Measurements from ENCODE around the gene BCL3. TPM values are rescaled to one million over a fixed set of nuclear protein-coding genes. Genes with fewer than 3 reads are reported as not detected.
A peak's percentile ranks its signal among the peaks of the same experiment; 100 is the strongest.

Gene BCL3
- total and polyA plus RNA-seq, 2 of the 13 experiments (the other 11 are each of a cell fraction or from before 2014, with no cell fraction given) = 2.3 to 4.0 TPM

DNA sequence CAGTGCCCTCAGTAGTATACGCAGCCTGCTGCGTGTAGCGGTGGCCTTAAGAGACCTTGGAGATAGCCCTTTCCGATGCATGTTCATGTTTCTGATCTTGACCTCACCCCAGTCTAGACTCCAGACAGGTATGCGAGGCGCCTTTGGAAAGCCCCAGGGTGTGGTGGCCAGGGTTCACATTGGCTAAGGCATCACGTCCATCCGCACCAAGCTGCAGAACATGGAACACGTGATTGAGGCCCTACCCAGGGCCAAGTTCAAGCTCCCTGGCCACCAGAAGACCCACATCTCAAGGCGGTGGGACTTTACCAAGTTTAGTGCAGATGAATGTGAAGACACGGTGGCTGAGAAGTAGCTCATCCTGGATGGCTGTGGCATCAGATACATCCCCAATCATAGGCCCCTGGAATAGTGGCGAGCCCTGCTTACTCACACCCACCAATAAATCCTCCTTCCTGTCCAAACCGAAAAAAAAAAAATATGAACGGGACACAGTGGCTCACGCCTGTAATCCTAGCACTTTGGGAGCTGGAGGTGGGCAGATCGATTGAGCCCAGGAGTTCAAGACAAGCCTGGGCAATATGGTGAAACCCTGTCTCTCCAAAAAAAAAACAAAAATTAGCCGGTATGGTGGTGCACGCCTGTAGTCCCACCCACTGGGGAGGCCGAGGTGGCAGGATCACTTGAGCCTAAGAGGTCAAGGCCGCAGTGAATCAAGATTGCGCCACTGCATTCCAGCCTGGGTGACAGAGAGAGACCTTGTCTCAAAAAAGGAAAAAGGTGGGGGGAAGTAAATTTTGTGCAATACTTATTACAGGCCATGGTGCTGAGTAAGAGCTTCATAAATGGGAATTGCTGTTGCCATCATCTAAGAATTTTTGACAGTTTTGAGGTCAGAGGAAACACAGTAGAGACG lies 16.8 kb downstream of the BCL3 start (continued):
- TF ChIP-seq ZNF337 (CRISPR knock-in tag; IDR thresholded peaks at IDR 0.05; ENCODE audit: borderline replicate concordance, low read depth) (no peak), JDP2 (CRISPR knock-in tag; IDR thresholded peaks at IDR 0.05; ENCODE audit: borderline replicate concordance) (no peak), KMT2B (CRISPR knock-in tag; IDR thresholded peaks at IDR 0.05) (no peak), SRSF4 (IDR thresholded peaks at IDR 0.05; ENCODE audit: low read depth, low read length, poor library complexity, severe bottlenecking) (no peak), ZNF331 (CRISPR knock-in tag; IDR thresholded peaks at IDR 0.05) (peak; percentile 79), LCORL (IDR thresholded peaks at IDR 0.05) (peak; percentile 94), LCORL (CRISPR knock-in tag; IDR thresholded peaks at IDR 0.05) (peak; percentile 91), SPEN (CRISPR knock-in tag; IDR thresholded peaks at IDR 0.05; ENCODE audit: low read depth) (no peak), ZNF605 (CRISPR knock-in tag; IDR thresholded peaks at IDR 0.05) (no peak), ZNF746 (CRISPR knock-in tag; IDR thresholded peaks at IDR 0.05) (0 out of 2 replicates have a peak, but pooled peaks have one; percentile 51), GATAD2A (CRISPR knock-in tag; IDR thresholded peaks at IDR 0.05) (peak; percentile 87), ZSCAN21 (CRISPR knock-in tag; IDR thresholded peaks at IDR 0.05; ENCODE audit: borderline replicate concordance) (no peak), TEAD2 (CRISPR knock-in tag; IDR thresholded peaks at IDR 0.05) (no peak), MIER2 (CRISPR knock-in tag; IDR thresholded peaks at IDR 0.05) (no peak), RFX3 (CRISPR knock-in tag; IDR thresholded peaks at IDR 0.05) (no peak), ZNF709 (CRISPR knock-in tag; IDR thresholded peaks at IDR 0.05) (no peak), ESRRA (CRISPR knock-in tag; IDR thresholded peaks at IDR 0.05; ENCODE audit: low read depth) (peak; percentile 71; the same call in 1 of the 2 replicates), SKI (IDR thresholded peaks at IDR 0.05; ENCODE audit: partially characterized antibody) (peak; percentile 98), ZNF766 (CRISPR knock-in tag; IDR thresholded peaks at IDR 0.05; ENCODE audit: borderline replicate concordance) (no peak), ZNF138 (CRISPR knock-in tag; IDR thresholded peaks at IDR 0.05; ENCODE audit: low read depth) (no peak), ZBTB21 (CRISPR knock-in tag; IDR thresholded peaks at IDR 0.05) (peak; percentile 75; the same call in 1 of the 2 replicates), ATF3 (CRISPR knock-in tag; IDR thresholded peaks at IDR 0.05) (peak; percentile 52; the same call in 1 of the 2 replicates), FOXK1 (CRISPR knock-in tag; IDR thresholded peaks at IDR 0.05; ENCODE audit: borderline replicate concordance, low read depth) (peak; percentile 66; the same call in 1 of the 2 replicates), CEBPG (CRISPR knock-in tag; IDR thresholded peaks at IDR 0.05) (peak; percentile 96), IKZF5 (CRISPR knock-in tag; IDR thresholded peaks at IDR 0.05) (peak; percentile 17; the same call in 1 of the 2 replicates), MAFK (conservative IDR thresholded peaks at IDR 0.05 in 1 of 2, IDR thresholded peaks at IDR 0.05 in 1 of 2; ENCODE audit: low read length in 2 of 2) (peak in 1 of 2 experiments; percentile 35; a peak in 2 of 4 replicates)
- TF ChIP-seq, protein P1, sequence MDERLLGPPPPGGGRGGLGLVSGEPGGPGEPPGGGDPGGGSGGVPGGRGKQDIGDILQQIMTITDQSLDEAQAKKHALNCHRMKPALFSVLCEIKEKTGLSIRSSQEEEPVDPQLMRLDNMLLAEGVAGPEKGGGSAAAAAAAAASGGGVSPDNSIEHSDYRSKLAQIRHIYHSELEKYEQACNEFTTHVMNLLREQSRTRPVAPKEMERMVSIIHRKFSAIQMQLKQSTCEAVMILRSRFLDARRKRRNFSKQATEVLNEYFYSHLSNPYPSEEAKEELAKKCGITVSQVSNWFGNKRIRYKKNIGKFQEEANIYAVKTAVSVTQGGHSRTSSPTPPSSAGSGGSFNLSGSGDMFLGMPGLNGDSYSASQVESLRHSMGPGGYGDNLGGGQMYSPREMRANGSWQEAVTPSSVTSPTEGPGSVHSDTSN (CRISPR knock-in tag; IDR thresholded peaks at IDR 0.05) = peak; percentile 27; the same call in 1 of the 2 replicates
- TF ChIP-seq, protein P2, sequence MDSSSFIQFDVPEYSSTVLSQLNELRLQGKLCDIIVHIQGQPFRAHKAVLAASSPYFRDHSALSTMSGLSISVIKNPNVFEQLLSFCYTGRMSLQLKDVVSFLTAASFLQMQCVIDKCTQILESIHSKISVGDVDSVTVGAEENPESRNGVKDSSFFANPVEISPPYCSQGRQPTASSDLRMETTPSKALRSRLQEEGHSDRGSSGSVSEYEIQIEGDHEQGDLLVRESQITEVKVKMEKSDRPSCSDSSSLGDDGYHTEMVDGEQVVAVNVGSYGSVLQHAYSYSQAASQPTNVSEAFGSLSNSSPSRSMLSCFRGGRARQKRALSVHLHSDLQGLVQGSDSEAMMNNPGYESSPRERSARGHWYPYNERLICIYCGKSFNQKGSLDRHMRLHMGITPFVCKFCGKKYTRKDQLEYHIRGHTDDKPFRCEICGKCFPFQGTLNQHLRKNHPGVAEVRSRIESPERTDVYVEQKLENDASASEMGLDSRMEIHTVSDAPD (CRISPR knock-in tag; IDR thresholded peaks at IDR 0.05) = peak; percentile 74; the same call in 1 of the 2 replicates
